Esophagus muscularis mucosa (tissue), 4 donors: Measurements from ENCODE around the gene PRKCH. TPM values are rescaled to one million over a fixed set of nuclear protein-coding genes. Genes with fewer than 3 reads are reported as not detected.
A peak's percentile ranks its signal among the peaks of the same experiment; 100 is the strongest.

ENCODE experiments used
- DNase-seq: peaks from one replicate; pipeline ENCODE4 v3.0.0-alpha.2; 2017; ENCODE audit errors: extremely low spot score
- H3K27ac ChIP-seq, 4 donors: fragments of 200-600 bp; sonication (generic); replicated peaks in 1 of 4; 1 replicate in 3 of 4; 2 replicates in 1 of 4; pipeline ENCODE4 v1.5.1; 2016 to 2019; ENCODE audit warnings: mild to moderate bottlenecking in 1 of 4
- H3K27me3 ChIP-seq, 4 donors: fragments of 200-600 bp; sonication (generic); one replicate each; pipeline versions ENCODE4 v1.5.1 to v1.6.0; 2016 to 2019
- H3K36me3 ChIP-seq, 4 donors: fragments of 200-600 bp; sonication (generic); one replicate each; pipeline ENCODE4 v1.5.1; 2016 to 2019
- H3K4me1 ChIP-seq, 4 donors: fragments of 200-600 bp; sonication (generic); one replicate each; pipeline ENCODE4 v1.5.1; 2016 to 2019
- H3K4me3 ChIP-seq, 4 donors: fragments of 200-600 bp; sonication (generic); 1 replicate in 2 of 4; 2 replicates in 2 of 4; pipeline ENCODE4 v1.5.1; 2016 to 2019; ENCODE audit warnings: mild to moderate bottlenecking in 4 of 4, moderate library complexity in 1 of 4
- H3K9me3 ChIP-seq, 4 donors: fragments of 200-600 bp; sonication (generic); 1 replicate in 3 of 4; 2 replicates in 1 of 4; pipeline ENCODE4 v1.5.1; 2016 to 2019
- EP300 ChIP-seq: sonication (generic); formaldehyde crosslinking; IDR thresholded peaks from one replicate; pipeline ENCODE4 v1.6.1; 2017; ENCODE audit warnings: antibody characterized with exemption
- POLR2A ChIP-seq: fragments of 450-650 bp; IDR thresholded peaks from one replicate; pipeline ENCODE4 v1.6.1; 2017; ENCODE audit warnings: antibody characterized with exemption, moderate library complexity, mild to moderate bottlenecking, low read depth
- POLR2AphosphoS5 ChIP-seq, 2 donors: sonication (generic); formaldehyde crosslinking; IDR thresholded peaks; one replicate each; pipeline ENCODE4 v1.6.1; 2017; ENCODE audit warnings: antibody characterized with exemption in 2 of 2
- WGBS: methylation state at CpG from one replicate; pipeline ENCODE4 v1.1.5; 2018; 5-methylcytosine and 5-hydroxymethylcytosine counted together
- intact Hi-C: fragments of 100-400 bp; cut with DNase I; formaldehyde crosslinking; loops from one replicate; pipeline ENCODE4 v1.15.1; 2023
- total RNA-seq, 4 donors: library from RNA; depleted of rRNA; stranded (reverse); fragments of >200 nt; gene quantifications; one replicate each; pipeline versions ENCODE4 v1.1.0 to v1.2.1, GENCODE V29; 2016
- TF ChIP-seq, protein P1 (sequence below), 3 experiments: fragments of 200-600 bp in 2 of 3; fragments of 450-650 bp in 1 of 3; sonication (generic) in 2 of 3; IDR thresholded peaks; one replicate each; pipeline ENCODE4 v1.5.1; 2017 to 2019; ENCODE audit warnings: antibody characterized with exemption in 3 of 3, mild to moderate bottlenecking in 2 of 3, moderate library complexity in 1 of 3

The PRKCH gene
- total RNA-seq, 4 donors from 2014 or later = 13.3 to 67.6 (median 32.2) TPM

DNA sequence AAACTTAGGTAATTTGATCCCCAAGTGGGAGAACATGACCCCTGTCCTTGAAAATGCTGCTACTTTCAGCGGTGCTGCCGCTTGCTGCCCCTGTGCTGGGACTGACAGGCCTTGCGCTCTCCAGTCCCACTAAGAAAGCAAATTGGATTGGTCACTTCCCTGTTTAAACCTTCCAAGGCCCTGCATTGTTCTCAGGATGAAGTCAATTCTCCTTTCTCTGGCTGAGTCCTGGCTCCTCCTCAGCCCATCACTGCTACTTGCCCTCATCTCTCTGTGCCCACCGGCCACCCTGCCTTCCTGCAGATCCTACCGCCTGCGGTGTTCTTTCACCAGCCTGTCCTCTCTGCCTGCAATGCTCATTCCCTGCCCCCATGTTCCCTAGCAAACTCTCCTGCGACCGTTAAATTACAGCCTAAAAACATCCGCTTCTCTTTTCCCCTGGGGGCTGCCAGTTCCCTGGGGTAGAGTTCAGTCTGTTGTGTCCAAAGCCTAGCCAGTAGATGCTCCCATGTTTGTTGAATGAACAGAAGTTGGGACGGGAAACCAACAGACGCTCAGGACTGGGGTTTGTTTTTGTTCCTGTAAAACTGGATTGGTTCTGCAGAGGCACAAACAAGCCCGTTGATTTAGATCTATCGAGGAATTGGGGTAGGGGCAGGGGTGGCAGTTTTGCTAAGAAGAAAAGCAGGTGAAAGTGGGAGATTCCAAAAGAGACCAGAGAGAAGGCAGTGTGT lies 246.6 kb downstream of the PRKCH start:
- no peaks in the 10 kb centered on the region for H3K36me3 ChIP-seq
- 67% methylated on average over 12 of the region's 13 CpGs for WGBS
- H3K27ac ChIP-seq = peak overlapping the region; percentile 58 to 70 (median 64)
- intact Hi-C loops = no loop called here
- no peaks in the 10 kb centered on the region for H3K27me3 ChIP-seq
- peak overlapping the region; percentile 42 to 49 (median 45) for H3K4me3 ChIP-seq
- no peaks in the 10 kb centered on the region for H3K9me3 ChIP-seq
- DNase-seq = no peak
- TF ChIP-seq, protein P1, sequence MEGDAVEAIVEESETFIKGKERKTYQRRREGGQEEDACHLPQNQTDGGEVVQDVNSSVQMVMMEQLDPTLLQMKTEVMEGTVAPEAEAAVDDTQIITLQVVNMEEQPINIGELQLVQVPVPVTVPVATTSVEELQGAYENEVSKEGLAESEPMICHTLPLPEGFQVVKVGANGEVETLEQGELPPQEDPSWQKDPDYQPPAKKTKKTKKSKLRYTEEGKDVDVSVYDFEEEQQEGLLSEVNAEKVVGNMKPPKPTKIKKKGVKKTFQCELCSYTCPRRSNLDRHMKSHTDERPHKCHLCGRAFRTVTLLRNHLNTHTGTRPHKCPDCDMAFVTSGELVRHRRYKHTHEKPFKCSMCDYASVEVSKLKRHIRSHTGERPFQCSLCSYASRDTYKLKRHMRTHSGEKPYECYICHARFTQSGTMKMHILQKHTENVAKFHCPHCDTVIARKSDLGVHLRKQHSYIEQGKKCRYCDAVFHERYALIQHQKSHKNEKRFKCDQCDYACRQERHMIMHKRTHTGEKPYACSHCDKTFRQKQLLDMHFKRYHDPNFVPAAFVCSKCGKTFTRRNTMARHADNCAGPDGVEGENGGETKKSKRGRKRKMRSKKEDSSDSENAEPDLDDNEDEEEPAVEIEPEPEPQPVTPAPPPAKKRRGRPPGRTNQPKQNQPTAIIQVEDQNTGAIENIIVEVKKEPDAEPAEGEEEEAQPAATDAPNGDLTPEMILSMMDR (IDR thresholded peaks at IDR 0.05) = no peak
- TF ChIP-seq POLR2AphosphoS5 (IDR thresholded peaks at IDR 0.05) (no peak), POLR2A (no peak), EP300 (no peak)
- H3K4me1 ChIP-seq = peaks cover 49 to 70% (median 65%) of the 10 kb centered on the region in 4 donors

DNA sequence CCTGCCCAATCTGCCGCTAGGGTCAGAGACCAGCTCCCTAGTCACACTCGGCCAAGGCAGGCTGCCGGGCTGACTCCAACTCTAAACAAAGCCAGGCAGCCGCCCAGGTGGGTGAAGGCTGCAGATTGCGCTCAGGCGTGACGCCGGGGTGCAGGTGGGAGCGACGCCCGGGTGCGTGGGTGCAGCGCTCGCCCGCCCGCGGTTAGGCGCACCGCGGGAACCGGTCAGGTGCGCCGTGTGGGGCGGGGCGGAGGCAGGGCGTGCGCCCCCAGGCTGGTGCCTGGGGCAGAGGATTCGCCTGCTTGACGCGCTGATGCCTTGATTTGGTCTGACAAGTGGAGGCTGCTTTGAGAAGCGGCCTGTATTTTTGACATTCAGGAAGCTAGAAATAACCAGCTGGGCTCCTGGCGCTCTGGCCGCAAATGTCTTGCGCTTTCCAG lies 247.2 kb downstream of the PRKCH start:
- intact Hi-C loops = no loop called here
- no peak for DNase-seq
- 20% methylated on average over 33 of the region's 34 CpGs for WGBS

DNA sequence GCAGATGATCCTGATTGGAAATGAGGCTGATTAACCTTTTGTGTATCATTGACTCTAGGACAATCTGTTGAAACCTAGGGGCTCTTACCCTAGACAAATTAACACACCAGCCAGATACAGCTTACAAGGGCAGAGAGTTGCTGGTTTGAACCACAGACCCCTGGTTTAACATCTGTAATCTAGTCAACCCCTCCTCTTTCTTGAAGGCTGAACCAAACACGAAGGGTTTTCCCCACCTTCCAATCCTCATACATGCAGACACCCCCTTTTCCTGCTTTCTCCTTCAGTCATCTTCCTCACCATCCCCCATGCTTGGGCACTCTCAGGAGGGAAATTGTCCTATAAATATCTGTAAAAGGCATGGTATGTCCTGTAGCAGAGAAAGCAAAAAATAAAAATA lies 247.9 kb downstream of the PRKCH start:
- intact Hi-C loops = no loop called here
- Histone ChIP-seq H3K27me3 (no peaks in the 10 kb centered on the region), H3K4me3 (no peak overlapping the region), H3K9me3 (no peaks in the 10 kb centered on the region), H3K4me1 (peaks cover 51 to 78% (median 76%) of the 10 kb centered on the region in 4 donors), H3K27ac (peak overlapping the region; percentile 58 to 70 (median 64)), H3K36me3 (no peaks in the 10 kb centered on the region)
- DNase-seq = no peak
- 71% methylated on average over 1 of the region's 1 CpG for WGBS
- TF ChIP-seq, protein P1 (IDR thresholded peaks at IDR 0.05) = no peak

More for the DNA sequence above, 247.2 kb downstream of the PRKCH start:
- Histone ChIP-seq H3K9me3 (no peaks in the 10 kb centered on the region), H3K27ac (peak overlapping the region; percentile 58 to 70 (median 64)), H3K4me3 (peak overlapping the region; percentile 42 to 49 (median 45)), H3K4me1 (peaks cover 49 to 71% (median 69%) of the 10 kb centered on the region in 4 donors), H3K36me3 (no peaks in the 10 kb centered on the region), H3K27me3 (no peaks in the 10 kb centered on the region)
- TF ChIP-seq POLR2A (no peak), POLR2AphosphoS5 (IDR thresholded peaks at IDR 0.05) (peak in 1 of 2 donors; percentile 31)
- TF ChIP-seq, protein P1 (IDR thresholded peaks at IDR 0.05) = peak in 2 of 3 experiments; percentile 9 to 17

DNA sequence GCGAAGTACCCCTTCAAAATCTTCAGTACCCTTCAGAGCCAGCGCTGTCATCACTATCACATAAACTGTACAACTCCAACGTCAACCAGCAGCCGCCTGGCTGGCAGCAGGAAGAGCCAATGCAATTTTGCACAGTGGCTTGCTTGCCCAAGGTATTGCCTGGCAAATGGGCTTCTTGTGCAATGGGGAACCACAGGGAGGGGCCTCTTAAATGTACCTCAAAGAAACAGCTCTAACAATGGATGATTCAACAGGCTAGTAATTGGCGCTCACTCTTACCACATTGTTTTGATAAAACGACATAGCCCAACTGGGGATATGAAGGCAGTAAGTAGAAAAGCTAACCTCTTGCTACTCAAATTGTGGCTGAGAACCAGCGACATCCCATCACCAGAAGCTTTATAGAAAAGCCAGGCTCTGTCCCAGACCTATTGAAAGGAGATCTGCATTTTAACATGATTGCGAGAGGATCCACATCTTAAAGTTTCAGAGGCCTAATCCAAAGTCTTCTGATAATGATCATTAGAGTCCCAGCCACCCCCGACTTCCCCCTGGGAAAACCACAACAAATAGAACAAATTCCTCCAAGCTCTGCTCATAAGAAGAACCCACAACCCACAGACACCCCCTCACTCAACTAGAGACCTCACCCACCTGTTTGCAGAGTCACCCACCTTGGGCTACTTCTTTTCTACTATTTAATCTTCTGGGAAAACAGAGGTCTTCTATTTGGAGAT lies 248.6 kb downstream of the PRKCH start:
- Histone ChIP-seq H3K27ac (peak overlapping the region; percentile 58 to 70 (median 64)), H3K27me3 (no peaks in the 10 kb centered on the region), H3K9me3 (no peaks in the 10 kb centered on the region), H3K36me3 (no peaks in the 10 kb centered on the region), H3K4me3 (no peak overlapping the region), H3K4me1 (peaks cover 55 to 84% (median 77%) of the 10 kb centered on the region in 4 donors)
- no peak for DNase-seq
- intact Hi-C loops = no loop called here
- 68% methylated on average over 9 of the region's 9 CpGs for WGBS
- TF ChIP-seq POLR2A (no peak), POLR2AphosphoS5 (IDR thresholded peaks at IDR 0.05) (peak; percentile 54 to 64), EP300 (peak; percentile 18)
